ENCODE data around the gene NFXL1.
A peak's percentile ranks its signal among the peaks of the same experiment; 100 is the strongest.
"Not testable (repeated sequence)": the region's sequence is repeated elsewhere in the genome, so short reads cannot be mapped to it uniquely, and the experiment has no call there.

NFXL1 gene

GRCh38 chr4:47914220-47914925 is at the start of gene NFXL1:
Gene NFXL1, minus strand, starts transcription at chr4:47914583. Its CDS starts 380 bp downstream, at chr4:47914203.
- DNase-seq (ENCODE audit: low read depth) = peak; percentile 89

- no peak for DNase-seq (ENCODE audit: low read depth)
Observed at GRCh38 chr4:47954677-47955076, 40.3 kb upstream of the NFXL1 start.

GRCh38 chr4:47954245-47954644 is 39.9 kb upstream of the NFXL1 start:
- DNase-seq (ENCODE audit: low read depth) = no peak

GRCh38 chr4:47945930-47946726 is 31.7 kb upstream of the NFXL1 start:
- DNase-seq (ENCODE audit: low read depth) = no peak

GRCh38 chr4:47942081-47942819 is 27.9 kb upstream of the NFXL1 start:
- DNase-seq (ENCODE audit: low read depth) = no peak

- no peak for DNase-seq (ENCODE audit: low read depth)
Observed at GRCh38 chr4:47939456-47939855, 25.1 kb upstream of the NFXL1 start.

GRCh38 chr4:47936336-47936735 is 22.0 kb upstream of the NFXL1 start:
- DNase-seq (ENCODE audit: low read depth) = no peak

- DNase-seq (ENCODE audit: low read depth) = no peak
Observed at GRCh38 chr4:47933840-47934239, 19.5 kb upstream of the NFXL1 start.

GRCh38 chr4:47930971-47931804 is 16.8 kb upstream of the NFXL1 start:
- DNase-seq (ENCODE audit: low read depth) = no peak

- no peak for DNase-seq (ENCODE audit: low read depth)
Observed at GRCh38 chr4:47929682-47930201, 15.4 kb upstream of the NFXL1 start.

- DNase-seq (ENCODE audit: low read depth) = no peak
Observed at GRCh38 chr4:47926667-47927258, 12.4 kb upstream of the NFXL1 start.

GRCh38 chr4:47923261-47923608 is 8.9 kb upstream of the NFXL1 start:
- not testable (repeated sequence) for DNase-seq (ENCODE audit: low read depth)

- not testable (repeated sequence) for DNase-seq (ENCODE audit: low read depth)
Observed at GRCh38 chr4:47922436-47923260, 8.3 kb upstream of the NFXL1 start.

GRCh38 chr4:47917163-47917562 is 2.8 kb upstream of the NFXL1 start:
- DNase-seq (ENCODE audit: low read depth) = not testable (repeated sequence)

GRCh38 chr4:47915378-47915777 is 995 bp upstream of the NFXL1 start:
- no peak for DNase-seq (ENCODE audit: low read depth)

GRCh38 chr4:47914926-47915237 is 499 bp upstream of the NFXL1 start:
- no peak for DNase-seq (ENCODE audit: low read depth)

GRCh38 chr4:47913861-47914219 is 543 bp downstream of the NFXL1 start:
- no peak for DNase-seq (ENCODE audit: low read depth)

- DNase-seq (ENCODE audit: low read depth) = no peak
Observed at GRCh38 chr4:47913330-47913729, 1.1 kb downstream of the NFXL1 start.

GRCh38 chr4:47907089-47907646 is 7.2 kb downstream of the NFXL1 start:
- DNase-seq (ENCODE audit: low read depth) = no peak

- DNase-seq (ENCODE audit: low read depth) = no peak
Observed at GRCh38 chr4:47899639-47900038, 14.7 kb downstream of the NFXL1 start.
